Activated CD8-positive, alpha-beta T cell treated with anti-CD3 and anti-CD28 coated beads, Interleukin-2, amount 10 ng/mL, durations not matched to agents 7 days and 5 days (primary cell): ENCODE measurements around the gene CACNB3. TPM values are rescaled to one million over a fixed set of nuclear protein-coding genes. Genes with fewer than 3 reads are reported as not detected.
"Not testable (repeated sequence)": the region's sequence is repeated elsewhere in the genome, so short reads cannot be mapped to it uniquely, and the experiment has no call there.

ENCODE experiments used
- ATAC-seq: fragments of 150-1000 bp; cut with Tn5 transposase; one replicate; pipeline ENCODE4 v1.10.0; 2021; ENCODE audit warnings: moderate library complexity
- CTCF ChIA-PET: fragments of 350-600 bp; sonication (Branson Sonifier 250); formaldehyde crosslinking; loops from one replicate; lab custom pipeline; 2021; ENCODE audit warnings: antibody characterized with exemption; lab: Charles Lee
- POLR2A ChIA-PET: fragments of 350-600 bp; sonication (Branson Sonifier 250); formaldehyde crosslinking; loops from one replicate; lab custom pipeline; 2021; ENCODE audit warnings: antibody characterized with exemption; lab: Charles Lee
- DNase-seq: peaks from one replicate; pipeline ENCODE4 v3.0.0-alpha.2; 2020
- H3K27ac Mint-ChIP-seq: one replicate; pipeline ENCODE4 v1.8.0; 2021; ENCODE audit warnings: mild to moderate bottlenecking, mixed read lengths
- H3K27me3 Mint-ChIP-seq: one replicate; pipeline ENCODE4 v1.8.0; 2021; ENCODE audit warnings: low read depth, mixed read lengths
- H3K36me3 Mint-ChIP-seq: one replicate; pipeline ENCODE4 v1.8.0; 2021; ENCODE audit warnings: low read depth, mixed read lengths
- H3K4me1 Mint-ChIP-seq: one replicate; pipeline ENCODE4 v1.8.0; 2021; ENCODE audit warnings: low read depth, mixed read lengths
- H3K4me3 Mint-ChIP-seq: one replicate; pipeline ENCODE4 v1.8.0; 2021; ENCODE audit warnings: mild to moderate bottlenecking, mixed read lengths
- H3K9me3 Mint-ChIP-seq: one replicate; pipeline ENCODE4 v1.8.0; 2022; ENCODE audit warnings: mixed read lengths; ENCODE audit not compliant: insufficient read depth
- microRNA-seq: library from miRNA; unstranded; fragments of <30 nt; microRNA quantifications from one replicate; pipeline ENCODE4 v1.2.0, GENCODE V29; 2022
- total RNA-seq, 2 experiments: library from RNA; stranded (reverse); gene quantifications; one replicate each; pipeline ENCODE4 v1.2.3, GENCODE V29; 2021

Gene CACNB3
- total RNA-seq, 2 experiments from 2014 or later: 10.5 to 13.1 TPM

DNA sequence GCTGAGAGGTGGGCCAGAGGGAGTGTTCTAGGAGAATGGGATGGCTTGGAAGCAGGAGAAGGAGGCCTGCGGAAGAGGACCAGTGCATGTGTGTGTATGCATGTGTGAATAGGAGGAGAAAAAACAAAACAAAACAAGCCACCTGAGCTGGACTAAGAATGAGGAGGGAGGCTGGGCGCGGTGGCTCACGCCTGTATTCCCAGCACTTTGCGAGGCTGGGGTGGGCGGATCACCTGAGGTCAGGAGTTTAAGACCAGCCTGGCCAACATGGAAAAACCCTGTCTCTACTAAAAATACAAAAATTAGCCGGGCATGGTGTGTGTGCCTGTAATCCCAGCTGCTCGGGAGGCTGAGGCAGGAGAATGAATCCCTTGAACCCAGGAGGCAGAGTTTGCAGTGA lies 55.2 kb downstream of the CACNB3 start:
- DNase-seq, H3K4me1 Mint-ChIP-seq, ATAC-seq, H3K27ac Mint-ChIP-seq, H3K36me3 Mint-ChIP-seq, H3K9me3 Mint-ChIP-seq, H3K4me3 Mint-ChIP-seq, H3K27me3 Mint-ChIP-seq: not testable (repeated sequence)
- ChIA-PET CTCF (interaction anchor here (2.1 to 2.2 kb wide), 2 partner anchors 11 to 20 kb away, joined by 6 to 9 read pairs; no protein-coding TSS in a partner anchor), POLR2A (interaction anchor here (0.9 kb wide), 1 partner anchor 15 kb away, joined by 3 read pairs; no protein-coding TSS in a partner anchor)

DNA sequence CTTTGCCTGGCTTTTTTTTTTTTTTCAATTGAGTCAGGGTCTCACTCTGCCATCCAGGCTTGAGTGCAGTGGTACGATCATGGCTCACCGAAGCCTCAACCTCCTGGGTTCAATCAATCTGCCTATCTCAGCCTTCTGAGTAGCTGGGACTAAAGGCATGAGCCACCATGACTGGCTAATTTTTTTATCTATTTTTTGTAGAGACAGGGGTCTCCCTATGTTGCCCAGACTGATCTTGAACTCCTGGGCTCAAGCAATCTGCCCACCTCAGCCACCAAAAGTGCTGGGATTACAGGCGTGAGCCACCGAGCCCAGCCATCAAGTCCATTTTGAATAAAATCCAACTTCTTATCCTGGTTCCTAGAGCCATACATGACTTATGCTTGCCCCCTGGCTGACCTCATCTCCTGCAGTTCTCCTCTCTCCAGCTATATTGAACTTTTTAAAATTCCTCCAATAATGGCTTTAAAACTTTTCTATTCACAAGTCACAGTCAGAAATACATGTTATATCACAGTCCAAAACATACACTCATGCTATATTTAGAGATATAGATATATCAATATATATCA lies 57.7 kb downstream of the CACNB3 start:
- no peaks in the 10 kb centered on the region for H3K4me1 Mint-ChIP-seq
- no peak overlapping the region for H3K4me3 Mint-ChIP-seq
- no peaks in the 10 kb centered on the region for H3K9me3 Mint-ChIP-seq
- ChIA-PET POLR2A (no interaction called here), CTCF (interaction anchor here (2.3 kb wide), 1 partner anchor 14 kb away, joined by 8 read pairs; no protein-coding TSS in a partner anchor)
- no peak for DNase-seq
- no peak for ATAC-seq
- H3K27me3 Mint-ChIP-seq: peaks cover 20% of the 10 kb centered on the region
- H3K27ac Mint-ChIP-seq: no peak overlapping the region
- H3K36me3 Mint-ChIP-seq: no peaks in the 10 kb centered on the region

Small RNAs within 50 kb of the gene (microRNA-seq; reads per million reads assigned to microRNA genes)
- gene MIR4701: 1.7 reads per million

Other genes with a start within 250 kb of the CACNB3 start
- not detected for gene LALBA, start 248.4 kb upstream of the CACNB3 start, total RNA-seq
- 10 to 100 TPM; 51.3 to 54.3 TPM for gene KANSL2, start 136.3 kb upstream of the CACNB3 start, total RNA-seq
- gene CCNT1, start 101.8 kb upstream of the CACNB3 start, total RNA-seq: 10 to 100 TPM; 45.1 to 50.6 TPM
- under 1 TPM; 0.18 to 0.37 TPM for gene ADCY6, start 29.4 kb upstream of the CACNB3 start, total RNA-seq
- 100 to 1,000 TPM; 127 to 154 TPM for gene DDX23, start 33.7 kb downstream of the CACNB3 start, total RNA-seq
- 1 to 10 TPM; 1.4 to 2.5 TPM for gene RND1, start 47.4 kb downstream of the CACNB3 start, total RNA-seq
- gene FKBP11, start 107.0 kb downstream of the CACNB3 start, total RNA-seq: 10 to 100 TPM; 48.7 to 52.6 TPM
- 100 to 1,000 TPM; 104 to 108 TPM for gene ARF3, start 139.0 kb downstream of the CACNB3 start, total RNA-seq
- 1 to 10 TPM; 2.4 to 3.2 TPM for gene WNT10B, start 153.2 kb downstream of the CACNB3 start, total RNA-seq
- gene WNT1, start 159.8 kb downstream of the CACNB3 start, total RNA-seq: 1 to 10 TPM in 1 of 2 experiments, under 1 TPM in 1; 0.81 to 1.1 TPM
- gene DDN, start 180.9 kb downstream of the CACNB3 start, total RNA-seq: under 1 TPM; 0.39 to 0.42 TPM
- 10 to 100 TPM; 57.5 to 59.8 TPM for gene PRKAG1, start 200.3 kb downstream of the CACNB3 start, total RNA-seq
- gene KMT2D, start 242.3 kb downstream of the CACNB3 start, total RNA-seq: 100 to 1,000 TPM; 113 TPM